HG03342 (cell line): Measurements from ENCODE around the gene LMOD1.
"Not testable (repeated sequence)": the region's sequence is repeated elsewhere in the genome, so short reads cannot be mapped to it uniquely, and the experiment has no call there.

Experiments used
- ATAC-seq: cut with Tn5 transposase; IDR thresholded peaks from one replicate; pipeline ENCODE4 v1.9.1; 2021; ENCODE audit warnings: mild to moderate bottlenecking, moderate library complexity; ENCODE audit not compliant: unreplicated experiment

The LMOD1 gene

GRCh38 chr1:201946224-201946908, at the start of gene LMOD1:
LMOD1 (minus strand) TSS chr1:201946548; CDS start chr1:201946340, 208 bp downstream.
- no peak for ATAC-seq

DNA sequence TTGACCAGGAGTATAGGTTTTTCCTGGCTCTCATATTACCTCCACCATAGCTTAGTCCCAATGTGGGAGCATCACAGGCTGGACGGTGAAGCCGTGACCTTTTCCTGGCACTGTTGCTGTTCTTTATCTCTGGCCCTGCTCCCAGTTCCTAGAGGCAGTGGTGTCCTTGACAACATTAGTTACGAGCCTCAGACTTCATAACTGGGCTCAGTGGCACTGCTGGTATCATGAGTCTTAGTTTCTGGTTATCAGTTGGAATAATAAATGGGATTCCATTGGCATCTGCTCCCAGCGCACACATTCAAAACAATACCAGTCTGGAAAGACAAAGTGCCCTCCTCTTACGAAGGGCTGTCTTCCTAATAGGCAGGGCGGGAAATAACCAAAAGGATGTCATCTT, 44.1 kb upstream of the LMOD1 start:
- no peak for ATAC-seq

- ATAC-seq: no peak
These were observed 43.2 kb upstream of the LMOD1 start for GRCh38 chr1:201989354-201990128.

DNA sequence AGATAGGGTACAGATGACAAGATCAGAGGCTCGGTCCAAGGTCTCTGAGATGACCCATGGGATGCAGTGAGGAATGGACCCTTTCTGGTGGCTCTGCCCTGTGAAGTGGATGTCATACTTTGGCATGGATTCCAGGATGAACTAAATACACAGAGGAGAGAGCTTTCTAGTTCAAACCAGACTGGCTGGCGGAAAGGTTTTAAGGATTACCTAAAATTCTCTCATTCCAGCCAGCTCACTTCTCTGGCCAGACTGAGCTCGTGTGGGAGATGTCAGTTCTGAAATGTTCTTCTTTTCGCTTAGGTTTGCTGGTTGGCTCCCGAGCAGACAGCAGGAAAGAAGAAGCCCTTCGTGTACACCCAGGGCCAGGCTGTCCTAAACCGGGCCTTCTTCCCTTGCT, 42.3 kb upstream of the LMOD1 start:
- no peak for ATAC-seq

- ATAC-seq: no peak
These were observed 39.0 kb upstream of the LMOD1 start for GRCh38 chr1:201985355-201985754.

- ATAC-seq: no peak
These were observed 38.1 kb upstream of the LMOD1 start for GRCh38 chr1:201984446-201984845.

- peak; percentile 20 for ATAC-seq
These were observed 37.0 kb upstream of the LMOD1 start for GRCh38 chr1:201983380-201983805.

GRCh38 chr1:201982623-201983379, 36.5 kb upstream of the LMOD1 start, which contains the start of gene RNPEP:
RNPEP (plus strand) TSS chr1:201982648; CDS start chr1:201982667, 19 bp downstream.
- ATAC-seq: peak; percentile 68

DNA sequence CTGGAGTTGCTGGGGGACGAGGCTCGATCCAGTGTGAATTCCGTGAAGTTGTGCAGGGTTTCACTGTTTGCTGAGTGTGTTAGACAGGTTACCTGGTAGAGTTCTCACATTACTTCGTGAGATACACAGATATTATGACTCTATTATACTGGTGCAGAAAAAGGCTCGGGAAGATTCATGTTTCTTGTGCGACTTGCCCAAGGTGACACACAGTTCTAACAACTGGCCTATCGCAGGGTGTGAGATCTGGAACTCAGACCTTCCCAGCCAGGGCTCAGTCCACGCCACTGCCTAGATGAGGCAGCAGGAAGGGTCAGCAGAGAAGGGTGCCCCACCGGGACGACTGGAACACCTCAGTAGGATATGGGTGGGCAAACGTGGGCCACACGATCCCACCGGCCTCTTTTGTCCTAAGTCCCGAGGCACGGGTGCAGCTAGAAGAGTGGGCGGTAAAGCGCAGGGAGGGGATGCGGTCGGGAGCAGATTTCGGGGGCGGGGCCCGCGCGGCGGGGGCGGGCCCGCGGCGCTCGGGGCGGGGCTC, 35.8 kb upstream of the LMOD1 start:
- ATAC-seq: peak; percentile 78

DNA sequence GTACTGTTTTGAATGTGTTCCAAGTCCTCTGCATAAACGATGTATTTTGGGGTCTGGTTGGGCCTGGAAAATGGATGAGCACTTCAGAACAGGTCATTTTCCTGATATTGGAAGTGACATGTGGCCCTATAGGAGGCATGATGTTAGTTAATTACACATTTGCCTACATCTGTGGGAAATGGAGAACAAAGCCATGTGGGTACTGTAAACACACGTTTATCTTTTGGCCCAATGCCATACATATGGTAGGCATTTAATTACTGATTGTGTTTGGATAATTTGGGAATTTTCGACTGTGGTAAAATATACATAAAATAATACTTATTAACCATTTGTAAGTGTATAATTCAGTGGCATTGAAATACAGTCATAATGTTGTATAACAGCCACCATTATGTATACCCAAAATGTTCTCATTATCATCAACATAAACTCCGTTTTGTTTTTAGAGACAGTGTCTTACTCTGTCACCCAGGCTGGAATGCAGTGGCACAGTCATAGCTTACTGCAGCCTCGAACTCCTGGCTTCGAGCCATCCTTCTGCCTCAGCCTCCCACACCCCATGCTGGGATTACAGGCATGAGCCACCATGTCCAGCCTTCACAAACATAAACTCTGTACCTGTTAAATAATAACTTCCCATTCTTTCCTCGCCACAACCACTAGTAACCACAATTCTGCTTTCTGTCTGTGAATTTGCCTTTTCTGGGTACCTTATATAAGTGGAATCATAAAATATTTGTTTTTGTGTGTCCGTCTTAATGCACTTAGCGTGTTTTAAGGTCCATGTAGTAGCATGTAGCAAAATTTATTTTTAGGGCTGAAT, 24.2 kb upstream of the LMOD1 start:
- ATAC-seq: no peak

DNA sequence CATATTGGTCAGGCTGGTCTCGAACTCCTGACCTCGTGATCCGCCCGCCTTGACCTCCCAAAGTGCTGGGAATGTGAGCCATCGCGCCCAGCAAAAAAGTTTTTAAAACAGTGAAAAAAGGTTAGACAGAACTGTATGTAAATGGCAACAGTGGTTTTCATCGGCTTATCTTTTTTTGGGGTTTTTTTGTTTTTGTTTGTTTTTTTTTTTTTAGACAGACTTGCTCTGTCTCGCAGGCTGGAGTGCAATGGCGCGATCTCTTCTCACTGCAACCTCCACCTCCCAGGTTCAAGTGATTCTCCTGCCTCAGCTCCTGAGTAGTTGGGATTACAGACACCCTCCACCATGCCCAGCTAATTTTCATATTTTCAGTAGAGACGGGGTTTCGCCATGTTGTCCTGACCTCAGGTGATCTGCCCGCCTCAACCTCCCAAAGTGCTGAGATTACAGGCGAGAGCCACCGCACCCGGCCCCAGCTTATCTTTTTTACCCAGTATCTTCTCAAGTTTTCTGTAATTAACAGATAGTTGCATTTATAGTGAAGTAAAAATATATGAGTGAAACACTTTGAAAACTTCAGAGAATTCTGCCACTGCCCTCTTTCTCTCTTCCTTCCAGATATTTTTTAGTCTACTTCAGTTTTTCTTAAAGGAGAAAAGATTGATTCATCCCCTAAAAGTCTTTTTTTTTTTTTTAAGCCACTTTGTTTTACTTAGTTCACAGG, 22.0 kb upstream of the LMOD1 start:
- ATAC-seq: no peak

- no peak for ATAC-seq
These were observed 19.8 kb upstream of the LMOD1 start for GRCh38 chr1:201966171-201966570.

DNA sequence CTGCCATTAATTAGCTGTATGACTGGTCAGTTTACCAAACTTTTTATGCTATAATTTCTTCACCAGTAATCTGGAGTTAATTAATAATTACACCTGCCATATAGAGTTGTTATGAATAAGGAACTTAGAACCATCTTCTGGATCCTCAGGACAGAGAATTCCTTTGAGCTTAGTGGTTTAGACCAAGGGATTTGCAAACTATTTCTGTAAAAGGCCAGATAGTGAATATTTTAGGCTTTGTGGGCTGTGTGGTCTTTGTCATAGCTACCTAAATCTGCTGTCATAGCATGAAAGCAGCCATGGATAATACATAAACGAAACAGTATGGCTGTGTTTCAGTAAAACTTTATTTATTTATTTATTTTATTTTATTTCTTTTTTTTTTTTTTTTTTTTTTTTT, 17.9 kb upstream of the LMOD1 start:
- ATAC-seq: no peak

GRCh38 chr1:201962382-201962781, 16.0 kb upstream of the LMOD1 start:
- ATAC-seq: not testable (repeated sequence)

DNA sequence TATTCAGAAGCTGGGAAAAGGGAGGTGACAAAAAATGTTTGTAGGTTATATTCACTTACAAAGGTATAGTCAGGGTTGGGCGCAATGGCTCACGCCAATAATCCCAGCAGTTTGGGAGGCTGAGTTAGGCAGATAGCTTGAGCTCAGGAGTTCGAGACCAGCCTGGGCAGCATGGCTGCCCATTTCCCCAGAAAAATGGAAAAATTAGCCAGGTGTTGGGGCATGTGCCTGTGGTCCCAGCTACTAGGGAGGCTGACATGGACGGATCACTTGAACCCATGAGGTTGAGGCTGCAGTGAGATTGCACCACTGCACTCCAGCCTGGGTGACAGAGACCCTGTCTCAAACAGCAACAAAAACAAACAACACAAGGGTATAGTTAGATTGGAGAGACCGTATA, 12.0 kb upstream of the LMOD1 start:
- ATAC-seq: no peak

GRCh38 chr1:201955729-201956143, 9.4 kb upstream of the LMOD1 start:
- ATAC-seq: peak; percentile 37

DNA sequence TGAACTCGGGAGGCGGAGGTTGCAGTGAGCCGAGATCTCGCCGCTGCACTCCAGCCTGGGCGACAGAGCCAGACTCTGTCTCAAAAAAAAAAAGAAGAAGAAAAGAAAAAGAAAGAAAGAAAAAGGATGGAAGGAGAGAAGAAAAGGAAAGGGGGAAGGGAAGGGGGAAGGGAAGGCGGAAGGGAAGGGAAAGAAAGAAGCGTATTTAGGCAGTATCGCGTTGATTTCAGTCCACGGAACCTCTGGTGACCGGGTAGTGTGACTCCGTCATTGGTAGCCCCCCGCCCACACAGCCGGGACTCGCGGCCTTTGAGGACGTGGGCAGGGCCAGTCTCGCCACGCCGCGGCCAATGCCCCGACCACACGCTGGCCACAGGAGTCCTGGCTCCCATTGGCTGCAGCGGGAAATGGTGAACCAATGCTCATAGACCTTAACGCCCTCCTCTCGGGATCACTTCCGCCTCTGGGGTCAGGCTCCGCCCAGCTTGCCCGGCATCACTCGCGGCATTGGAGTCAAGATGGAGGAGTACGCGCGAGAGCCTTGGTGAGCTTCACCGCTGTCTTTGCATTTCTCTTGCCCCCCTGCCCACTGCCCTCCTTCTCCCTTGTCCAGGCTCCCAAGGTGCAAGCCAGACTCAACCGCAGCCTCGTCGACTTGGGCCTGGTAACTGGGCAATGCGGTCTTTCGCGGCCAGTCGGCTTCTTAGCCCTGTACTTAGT, 8.8 kb upstream of the LMOD1 start, which contains the start of gene TIMM17A:
TSS of gene TIMM17A (plus strand) at position 495 of the 720 bp plus-strand sequence. CDS start at position 519, 24 bp downstream.
- ATAC-seq: peak; percentile 100

DNA sequence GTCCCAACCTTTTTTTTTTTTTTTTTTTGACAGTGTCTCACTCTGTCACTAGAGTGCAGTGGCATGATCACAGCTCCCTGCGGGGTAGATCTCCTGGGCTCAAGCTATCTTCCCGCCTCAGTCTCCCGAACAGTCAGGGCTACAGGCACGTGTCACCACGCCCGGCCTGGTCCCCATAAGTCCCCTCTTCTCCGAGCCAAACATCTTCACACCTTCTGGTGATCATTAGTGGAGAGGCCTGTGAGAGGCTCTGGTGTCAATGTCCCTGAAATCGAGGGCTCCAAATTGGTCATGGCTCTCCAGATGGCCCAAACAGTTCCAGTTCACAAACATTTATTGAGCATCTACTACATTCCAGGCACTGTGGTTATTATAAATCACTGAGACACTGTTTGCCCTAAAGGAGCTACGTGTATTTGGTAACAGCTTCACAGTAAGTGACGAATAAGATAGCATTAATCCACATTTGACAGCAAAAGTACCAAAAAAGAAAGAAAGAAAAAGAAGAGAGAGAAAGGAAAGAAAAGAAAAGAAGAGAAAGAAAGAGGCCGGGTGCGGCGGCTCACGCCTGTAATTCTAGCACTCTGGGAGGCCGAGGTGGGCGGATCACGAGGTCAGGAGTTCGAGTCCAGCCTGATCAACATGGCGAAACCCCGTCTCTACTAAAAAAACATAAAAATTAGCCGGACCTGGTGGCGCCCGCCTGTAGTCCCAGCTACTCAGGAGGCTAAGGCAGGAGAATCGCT, 8.1 kb upstream of the LMOD1 start:
- no peak for ATAC-seq
